GM19468 (cell line): ENCODE data around the gene UBA6.
"Not testable (repeated sequence)": the region's sequence is repeated elsewhere in the genome, so short reads cannot be mapped to it uniquely, and the experiment has no call there.

Source experiments
- ATAC-seq: cut with Tn5 transposase; IDR thresholded peaks from one replicate; pipeline ENCODE4 v1.9.1; 2021; ENCODE audit warnings: mild to moderate bottlenecking, moderate library complexity, moderate number of reproducible peaks; ENCODE audit not compliant: unreplicated experiment; ENCODE audit errors: extremely low read depth

UBA6 gene

GRCh38 chr4:67714955-67715354, 14.0 kb upstream of the UBA6 start:
- ATAC-seq: no peak

GRCh38 chr4:67714248-67714583, 13.3 kb upstream of the UBA6 start:
- ATAC-seq: no peak

- no peak for ATAC-seq
Measured at GRCh38 chr4:67713529-67714247, 12.7 kb upstream of the UBA6 start.

GRCh38 chr4:67712650-67713528, 11.9 kb upstream of the UBA6 start:
- no peak for ATAC-seq

GRCh38 chr4:67712000-67712625, 11.2 kb upstream of the UBA6 start:
- no peak for ATAC-seq

GRCh38 chr4:67706682-67707081, 5.7 kb upstream of the UBA6 start:
- not testable (repeated sequence) for ATAC-seq

- no peak for ATAC-seq
Measured at GRCh38 chr4:67704843-67705242, 3.9 kb upstream of the UBA6 start.

- no peak for ATAC-seq
Measured at GRCh38 chr4:67702166-67702565, 1.2 kb upstream of the UBA6 start.

GRCh38 chr4:67701517-67701850, 529 bp upstream of the UBA6 start:
- no peak for ATAC-seq

GRCh38 chr4:67700116-67700737, 728 bp downstream of the UBA6 start:
- no peak for ATAC-seq

- ATAC-seq: no peak
Measured at GRCh38 chr4:67699603-67700002, 1.4 kb downstream of the UBA6 start.

GRCh38 chr4:67697860-67698687, 2.9 kb downstream of the UBA6 start:
- no peak for ATAC-seq

- ATAC-seq: no peak
Measured at GRCh38 chr4:67696061-67696460, 4.9 kb downstream of the UBA6 start.

GRCh38 chr4:67694662-67695061, 6.3 kb downstream of the UBA6 start:
- no peak for ATAC-seq

- no peak for ATAC-seq
Measured at GRCh38 chr4:67691328-67691727, 9.6 kb downstream of the UBA6 start.

GRCh38 chr4:67687636-67688035, 13.3 kb downstream of the UBA6 start:
- ATAC-seq: no peak

GRCh38 chr4:67685532-67685859, 15.5 kb downstream of the UBA6 start:
- ATAC-seq: no peak

GRCh38 chr4:67684839-67685531, 16.0 kb downstream of the UBA6 start:
- no peak for ATAC-seq

- ATAC-seq: no peak
Measured at GRCh38 chr4:67682266-67682665, 18.7 kb downstream of the UBA6 start.
